Liver (tissue), 9 donors: ENCODE results near the gene ZSCAN1. TPM values are rescaled to one million over a fixed set of nuclear protein-coding genes. Genes with fewer than 3 reads are reported as not detected.

ENCODE experiments used
- DNase-seq: peaks from one replicate; pipeline ENCODE4 v3.0.0-alpha.2; 2017; ENCODE audit warnings: low spot score
- H3K27ac ChIP-seq, 2 donors: one replicate each; pipeline ENCODE4 v1.7.0; 2013; ENCODE audit warnings: inconsistent platforms in 2 of 2, low read length in 2 of 2, control low read depth in 1 of 2, low read depth in 1 of 2, mild to moderate bottlenecking in 1 of 2
- H3K27me3 ChIP-seq, 4 donors: one replicate each; pipeline versions ENCODE4 v1.6.1 to v1.7.0; 2013; ENCODE audit warnings: low read length in 3 of 4, inconsistent platforms in 1 of 4, mild to moderate bottlenecking in 1 of 4, moderate library complexity in 1 of 4; ENCODE audit not compliant: control insufficient read depth in 4 of 4, insufficient read depth in 4 of 4
- H3K36me3 ChIP-seq, 4 donors: one replicate each; pipeline versions ENCODE4 v1.6.1 to v1.7.0; 2013; ENCODE audit warnings: low read length in 3 of 4, mild to moderate bottlenecking in 3 of 4, low read depth in 1 of 4, moderate library complexity in 1 of 4; ENCODE audit not compliant: control insufficient read depth in 4 of 4, insufficient read depth in 3 of 4
- H3K4me1 ChIP-seq, 4 donors: one replicate each; pipeline versions ENCODE4 v1.6.1 to v1.7.0; 2013; ENCODE audit warnings: low read length in 3 of 4, mild to moderate bottlenecking in 3 of 4, moderate library complexity in 1 of 4; ENCODE audit not compliant: control insufficient read depth in 4 of 4, insufficient read depth in 4 of 4
- H3K4me3 ChIP-seq, 3 donors: one replicate each; pipeline versions ENCODE4 v1.6.1 to v1.7.0; 2013; ENCODE audit warnings: low read length in 3 of 3, control low read depth in 1 of 3, low read depth in 1 of 3, mild to moderate bottlenecking in 1 of 3
- H3K9ac ChIP-seq, 2 donors: one replicate each; pipeline ENCODE4 v1.7.0; 2013; ENCODE audit warnings: low read length in 2 of 2, mild to moderate bottlenecking in 2 of 2, moderate library complexity in 2 of 2, control low read depth in 1 of 2, low read depth in 1 of 2
- H3K9me3 ChIP-seq, 4 donors: one replicate each; pipeline versions ENCODE4 v1.6.1 to v1.7.0; 2013; ENCODE audit warnings: low read length in 3 of 4; ENCODE audit not compliant: control insufficient read depth in 4 of 4
- ATF3 ChIP-seq: IDR thresholded peaks from 2 replicates; pipeline ENCODE4 v1.6.1; 2016; ENCODE audit warnings: antibody characterized with exemption
- CTCF ChIP-seq: fragments of 150-350 bp; IDR thresholded peaks from 2 replicates; pipeline ENCODE4 v1.5.1; 2017; ENCODE audit warnings: improper control_type of control experiment, low read depth, low read length; ENCODE audit not compliant: missing input control
- EGR1 ChIP-seq, 2 donors: IDR thresholded peaks; 2 replicates each; pipeline ENCODE4 v1.6.1; 2016 to 2018; ENCODE audit warnings: antibody characterized with exemption in 2 of 2, low read depth in 2 of 2
- FOXA1 ChIP-seq: IDR thresholded peaks from 2 replicates; pipeline ENCODE4 v1.6.1; 2016; ENCODE audit warnings: antibody characterized with exemption
- FOXA2 ChIP-seq: IDR thresholded peaks from 2 replicates; pipeline ENCODE4 v1.6.1; 2016; ENCODE audit warnings: antibody characterized with exemption
- GABPA ChIP-seq, 2 donors: IDR thresholded peaks in 1 of 2; conservative IDR thresholded peaks in 1 of 2; 2 replicates each; pipeline ENCODE4 v1.6.1; 2016; ENCODE audit warnings: antibody characterized with exemption in 2 of 2, mild to moderate bottlenecking in 1 of 2, moderate library complexity in 1 of 2
- HNF4A ChIP-seq, 2 donors: conservative IDR thresholded peaks; 2 replicates each; pipeline ENCODE4 v1.6.1; 2016; ENCODE audit warnings: antibody characterized with exemption in 2 of 2, mild to moderate bottlenecking in 2 of 2
- HNF4G ChIP-seq: IDR thresholded peaks from 2 replicates; pipeline ENCODE4 v1.6.1; 2016; ENCODE audit warnings: antibody characterized with exemption
- JUND ChIP-seq, 2 donors: IDR thresholded peaks; 2 replicates each; pipeline ENCODE4 v1.6.1; 2016; ENCODE audit warnings: antibody characterized with exemption in 2 of 2
- MAX ChIP-seq: IDR thresholded peaks from 2 replicates; pipeline ENCODE4 v1.6.1; 2016; ENCODE audit warnings: antibody characterized with exemption
- NR2F2 ChIP-seq: IDR thresholded peaks from 2 replicates; pipeline ENCODE4 v1.6.1; 2016; ENCODE audit warnings: antibody characterized with exemption
- RXRA ChIP-seq, 2 donors: IDR thresholded peaks; 2 replicates each; pipeline ENCODE4 v1.6.1; 2017 to 2018; ENCODE audit warnings: antibody characterized with exemption in 2 of 2, mild to moderate bottlenecking in 1 of 2
- SP1 ChIP-seq: IDR thresholded peaks from 2 replicates; pipeline ENCODE4 v1.6.1; 2018; ENCODE audit warnings: antibody characterized with exemption, mild to moderate bottlenecking
- TAF1 ChIP-seq: conservative IDR thresholded peaks from 2 replicates; pipeline ENCODE4 v1.6.1; 2016; ENCODE audit warnings: antibody characterized with exemption, mild to moderate bottlenecking
- YY1 ChIP-seq: IDR thresholded peaks from 2 replicates; pipeline ENCODE4 v1.6.1; 2016; ENCODE audit warnings: antibody characterized with exemption, mild to moderate bottlenecking
- ZBTB33 ChIP-seq: IDR thresholded peaks from 2 replicates; pipeline ENCODE4 v1.6.1; 2016; ENCODE audit warnings: antibody characterized with exemption
- WGBS: extraction: QIAGEN DNeasy Blood & Tissue Kit; methylation state at CpG from one replicate; pipeline ENCODE4 v1.1.7; 2013; 5-methylcytosine and 5-hydroxymethylcytosine counted together
- polyA plus RNA-seq, 2 donors: library from polyadenylated mRNA; stranded (reverse) in 1 of 2; unstranded in 1 of 2; fragments of 200-250 nt in 1 of 2; fragments of >200 nt in 1 of 2; fragmentation: Nextera tagmentation in 1 of 2; extraction: Ambion mirVana in 1 of 2; gene quantifications; one replicate each; pipeline versions ENCODE4 v1.2.1 to v1.2.3, GENCODE V29; 2013 to 2015
- total RNA-seq, 2 donors: library from RNA; depleted of rRNA; stranded (reverse); fragments of >200 nt; gene quantifications; one replicate each; pipeline ENCODE4 v1.2.3, GENCODE V29; 2014
- donor health status: healthy.
- donor health status: healthy.
- donor health status: healthy.
- donor health status: healthy.
- donor health status: healthy.

ZSCAN1 gene
- total and polyA plus RNA-seq, 4 donors: 0.13 TPM; not detected in 3

- no peaks in the 10 kb centered on the region for H3K36me3 ChIP-seq
- H3K9ac ChIP-seq: no peak overlapping the region
- no peak for TF ChIP-seq HNF4A (conservative IDR thresholded peaks at IDR 0.05)
- no peak for TF ChIP-seq RXRA (IDR thresholded peaks at IDR 0.05)
- TF ChIP-seq CTCF: no peak
- no peak for TF ChIP-seq FOXA2
- no peak for TF ChIP-seq TAF1
- TF ChIP-seq HNF4G: no peak
- no peak for DNase-seq
- 90% methylated on average over 13 of the region's 13 CpGs for WGBS
- peak overlapping the region in 2 of 3 donors; percentile 27 to 38 for H3K4me3 ChIP-seq
- H3K4me1 ChIP-seq: peaks cover 0 to 6% (median 3%) of the 10 kb centered on the region in 4 donors
- no peaks in the 10 kb centered on the region for H3K27me3 ChIP-seq
- H3K27ac ChIP-seq: no peak overlapping the region
- H3K9me3 ChIP-seq: peaks cover 13 to 29% (median 23%) of the 10 kb centered on the region in 4 donors
These were observed 63.1 kb downstream of the ZSCAN1 start for GRCh38 chr19:58096884-58097283.

GRCh38 chr19:58097349-58097748, 63.5 kb downstream of the ZSCAN1 start:
- 53% methylated on average over 8 of the region's 8 CpGs for WGBS
- peaks cover 17 to 32% (median 24%) of the 10 kb centered on the region in 4 donors for H3K9me3 ChIP-seq
- DNase-seq: no peak
- no peaks in the 10 kb centered on the region for H3K36me3 ChIP-seq
- no peaks in the 10 kb centered on the region for H3K27me3 ChIP-seq
- TF ChIP-seq SP1 (no peak), TAF1 (no peak), HNF4G (no peak), FOXA2 (no peak), YY1 (no peak), EGR1 (IDR thresholded peaks at IDR 0.05; ENCODE audit: low read depth in 2 of 2) (no peak)
- peaks cover 0 to 6% (median 3%) of the 10 kb centered on the region in 4 donors for H3K4me1 ChIP-seq
- no peak overlapping the region for H3K27ac ChIP-seq
- no peak overlapping the region for H3K9ac ChIP-seq
- H3K4me3 ChIP-seq: peak overlapping the region; percentile 27 to 92 (median 38)

GRCh38 chr19:58097781-58098681, 64.2 kb downstream of the ZSCAN1 start, which contains the start of gene ZSCAN18:
Gene ZSCAN18, minus strand, starts transcription at chr19:58098231. Its CDS starts 7,964 bp downstream, at chr19:58090267.
- Histone ChIP-seq H3K27me3 (no peaks in the 10 kb centered on the region), H3K27ac (peak within 1 kb of the TSS; percentile 87 to 94), H3K4me3 (peak within 1 kb of the TSS; percentile 38 to 92 (median 53)), H3K4me1 (peaks cover 0 to 6% (median 3%) of the 10 kb centered on the region in 4 donors), H3K9ac (peak within 1 kb of the TSS; percentile 45 to 82), H3K36me3 (no peaks in the 10 kb centered on the region), H3K9me3 (peaks cover 17 to 38% (median 24%) of the 10 kb centered on the region in 4 donors)
- WGBS: 1% methylated on average over 67 of the region's 67 CpGs
- DNase-seq: peak; percentile 94
- no peak for TF ChIP-seq RXRA (IDR thresholded peaks at IDR 0.05)
- TF ChIP-seq FOXA2: no peak
- no peak for TF ChIP-seq ATF3
- peak; percentile 79 to 93 for TF ChIP-seq EGR1 (IDR thresholded peaks at IDR 0.05; ENCODE audit: low read depth in 2 of 2)
- no peak for TF ChIP-seq FOXA1
- TF ChIP-seq SP1: peak; percentile 79
- no peak for TF ChIP-seq CTCF
- peak in 1 of 2 donors; percentile 77 for TF ChIP-seq GABPA (IDR thresholded peaks at IDR 0.05 in 1 of 2, conservative IDR thresholded peaks at IDR 0.05 in 1 of 2)
- no peak for TF ChIP-seq NR2F2
- TF ChIP-seq MAX: no peak
- TF ChIP-seq JUND (IDR thresholded peaks at IDR 0.05): no peak
- no peak for TF ChIP-seq HNF4G
- TF ChIP-seq TAF1: no peak
- TF ChIP-seq ZBTB33: no peak
